Measurements from ENCODE around the gene ASGR2.
"Not testable (repeated sequence)": the region's sequence is repeated elsewhere in the genome, so short reads cannot be mapped to it uniquely, and the experiment has no call there.

Gene ASGR2

GRCh38 chr17:7097940-7098339 lies 16.7 kb downstream of the ASGR2 start:
- no peak for DNase-seq

GRCh38 chr17:7095625-7096024 lies 19.0 kb downstream of the ASGR2 start:
- DNase-seq = no peak

GRCh38 chr17:7094652-7095019 lies 20.0 kb downstream of the ASGR2 start:
- no peak for DNase-seq

DNA sequence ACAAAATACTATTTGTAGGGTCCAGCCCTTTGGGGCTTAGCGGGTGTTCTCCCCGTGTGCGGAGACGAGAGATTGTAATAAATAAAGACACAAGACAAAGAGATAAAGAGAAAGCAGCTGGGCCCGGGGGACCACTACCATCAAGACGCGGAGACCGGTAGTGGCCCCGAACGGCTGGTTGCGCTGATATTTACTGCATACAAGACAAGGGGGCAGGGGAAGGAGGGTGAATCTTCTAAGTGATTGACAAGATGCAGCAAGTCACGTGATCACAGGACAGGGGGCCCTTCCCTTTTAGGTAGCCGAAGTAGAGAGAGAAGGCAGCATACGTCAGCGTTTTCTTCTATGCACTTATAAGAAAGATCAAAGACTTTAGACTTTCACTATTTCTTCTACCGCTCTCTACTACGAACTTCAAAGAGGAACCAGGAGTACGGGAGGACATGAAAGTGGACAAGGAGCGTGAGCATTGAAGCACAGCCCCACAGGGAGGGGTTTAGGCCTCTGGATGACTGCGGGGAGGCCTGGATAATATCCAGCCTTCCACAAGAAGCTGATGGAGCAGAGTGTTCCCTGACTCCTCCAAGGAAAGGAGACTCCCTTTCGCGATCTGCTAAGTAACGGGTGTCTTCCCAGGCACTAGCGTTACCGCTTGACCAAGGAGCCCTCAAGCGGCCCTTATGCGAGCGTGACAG lies 23.2 kb downstream of the ASGR2 start:
- peak; percentile 19 for DNase-seq

DNA sequence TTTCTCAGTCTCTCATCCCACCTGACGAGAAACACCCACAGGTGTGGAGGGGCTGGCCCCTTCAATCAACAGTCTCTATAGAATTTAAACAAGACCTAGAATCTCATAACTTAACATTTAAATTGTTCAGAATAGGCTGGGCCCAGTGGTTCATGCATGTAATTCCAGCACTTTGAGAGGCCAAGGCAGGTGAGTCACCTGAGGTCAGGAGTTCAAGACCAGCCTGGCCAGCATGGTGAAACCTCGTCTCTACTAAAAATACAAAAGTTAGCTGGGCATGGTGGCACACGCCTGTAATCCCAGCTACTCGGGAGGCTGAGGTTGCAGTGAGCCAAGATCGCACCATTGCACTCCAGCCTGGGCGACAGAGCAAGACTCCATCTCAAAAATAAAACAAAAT lies 25.1 kb downstream of the ASGR2 start:
- not testable (repeated sequence) for DNase-seq

DNA sequence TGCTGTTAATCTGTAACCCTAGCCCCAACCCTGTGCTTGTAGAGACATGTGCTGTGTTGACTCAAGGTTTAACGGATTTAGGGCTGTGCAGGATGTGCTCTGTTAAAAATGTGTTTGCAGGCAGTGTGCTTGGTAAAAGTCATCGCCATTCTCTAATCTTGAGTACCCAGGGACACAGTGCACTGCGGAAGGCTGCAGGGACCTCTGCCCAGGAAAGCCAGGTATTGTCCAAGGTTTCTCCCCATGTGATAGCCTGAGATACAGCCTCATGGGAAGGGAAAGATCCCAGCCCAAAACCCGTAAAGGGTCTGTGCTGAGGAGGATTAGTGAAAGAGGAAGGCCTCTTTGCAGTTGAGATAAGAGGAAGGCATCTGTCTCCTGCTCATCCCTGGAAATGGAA lies 26.2 kb downstream of the ASGR2 start:
- not testable (repeated sequence) for DNase-seq

DNA sequence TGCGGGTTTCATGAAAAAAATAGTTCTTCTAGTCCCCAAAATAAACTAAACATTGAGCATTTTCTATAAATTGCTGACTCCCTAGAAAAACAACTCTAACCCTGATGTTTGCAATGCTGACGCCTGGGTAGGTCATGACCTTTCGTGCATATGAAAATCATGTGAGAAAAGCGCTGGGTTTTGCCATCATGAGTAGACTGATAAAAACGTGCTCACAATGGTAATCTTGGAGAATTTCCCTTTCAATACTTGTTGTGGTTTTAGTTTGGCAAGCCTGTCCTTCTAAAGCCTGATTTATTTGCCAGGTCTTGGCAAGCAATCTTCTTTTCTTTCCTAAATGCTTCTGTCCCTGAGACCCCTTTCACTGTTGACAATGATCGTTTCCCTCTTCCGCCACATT lies 30.5 kb downstream of the ASGR2 start:
- DNase-seq = no peak

DNA sequence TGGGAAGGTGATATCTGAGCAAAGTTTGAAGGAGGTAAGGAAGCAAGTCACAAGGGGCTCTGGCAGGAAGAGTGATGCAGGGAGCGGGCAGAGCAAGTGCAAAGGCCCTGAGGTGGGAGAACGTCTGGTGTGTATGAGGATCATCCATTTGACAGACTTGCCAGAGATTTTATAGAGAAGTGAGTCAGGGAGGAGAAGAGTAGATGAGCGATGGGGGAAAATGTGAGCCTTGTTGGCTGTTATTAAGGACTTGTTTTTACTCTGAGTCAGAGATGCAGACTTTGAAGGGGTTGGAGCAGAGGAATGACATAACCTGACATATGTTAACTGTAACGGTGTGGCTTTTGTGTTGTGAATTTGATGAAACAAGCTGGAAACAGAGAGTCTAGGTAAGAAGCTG lies 31.0 kb downstream of the ASGR2 start:
- DNase-seq = no peak

GRCh38 chr17:7081341-7082062 lies 33.1 kb downstream of the ASGR2 start:
- DNase-seq = peak; percentile 12

GRCh38 chr17:7080456-7081041 lies 34.1 kb downstream of the ASGR2 start:
- DNase-seq = no peak

GRCh38 chr17:7079581-7080455 lies 34.8 kb downstream of the ASGR2 start, which contains the start of gene CLEC10A:
Gene CLEC10A, minus strand, starts transcription at chr17:7080251. Its CDS starts 1,439 bp downstream, at chr17:7078812.
- no peak for DNase-seq

DNA sequence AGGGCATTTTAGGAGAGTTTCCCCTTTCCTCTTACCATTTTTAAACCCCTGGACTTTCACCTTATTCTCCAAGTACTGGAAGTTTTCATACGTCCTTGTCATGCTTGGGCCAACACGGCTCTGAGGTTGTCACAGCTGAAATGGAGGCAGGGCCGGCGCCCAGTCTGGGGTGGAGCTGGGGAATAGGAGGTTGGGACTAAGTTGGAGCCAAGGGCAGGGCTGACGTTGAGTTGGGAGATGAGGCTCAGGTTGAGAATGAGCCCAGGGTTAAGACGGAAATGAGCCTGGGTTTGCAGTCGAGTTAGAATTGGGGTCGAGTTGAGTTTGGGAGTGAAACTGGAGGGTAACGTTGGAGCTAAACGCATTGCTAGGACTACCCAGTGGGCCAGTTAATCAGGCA lies 35.9 kb downstream of the ASGR2 start:
- DNase-seq = no peak

DNA sequence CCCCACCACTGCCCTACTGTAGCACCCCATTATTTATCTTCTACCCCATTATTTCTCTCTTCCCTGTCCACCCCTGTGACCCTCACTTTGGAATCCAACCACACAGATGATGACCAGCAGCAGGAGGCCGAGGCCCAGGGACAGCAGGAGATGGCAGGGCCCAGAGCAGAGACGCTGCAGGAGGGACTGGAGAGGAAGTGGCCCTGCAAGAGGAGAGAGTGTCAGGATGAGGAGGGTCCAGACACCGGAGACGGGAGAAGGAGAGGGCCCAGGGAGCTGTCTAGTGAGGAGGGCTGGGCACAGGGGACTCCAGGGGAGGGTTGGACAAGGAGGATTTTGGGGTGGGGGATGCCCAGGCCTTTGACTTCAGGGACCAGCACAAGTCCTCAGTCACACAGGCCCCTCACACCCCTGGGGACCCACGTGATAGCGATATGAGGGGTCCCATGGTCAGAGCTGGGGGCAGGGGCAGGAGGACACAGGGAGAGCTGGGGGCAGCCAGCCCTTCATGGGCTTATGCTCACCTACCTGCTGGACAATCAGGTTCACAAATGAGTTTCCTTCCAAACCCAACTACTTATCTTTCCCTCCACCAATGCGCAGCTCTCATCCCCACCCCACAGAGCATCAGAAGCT lies 36.6 kb downstream of the ASGR2 start:
- DNase-seq = no peak

- no peak for DNase-seq
These were observed 39.7 kb downstream of the ASGR2 start for GRCh38 chr17:7074931-7075330.

DNA sequence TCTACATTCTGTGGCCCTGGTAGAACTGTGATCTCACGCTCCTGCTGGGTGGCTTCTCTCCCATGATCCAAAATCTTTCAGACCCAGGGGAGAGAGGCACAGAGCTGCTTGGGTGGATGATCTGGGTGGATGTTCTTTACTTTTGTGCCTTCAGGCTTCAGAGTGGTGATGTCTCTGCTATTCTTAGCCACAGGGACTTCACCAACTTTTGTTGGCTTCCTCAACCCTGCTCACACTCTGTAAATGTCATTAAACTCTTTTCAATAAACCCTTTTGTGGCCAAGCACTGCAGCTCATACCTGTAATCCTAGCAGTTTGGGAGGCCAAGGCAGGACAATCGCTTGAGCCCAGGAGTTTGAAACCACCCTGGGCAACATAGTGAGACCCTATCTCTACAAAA lies 42.2 kb downstream of the ASGR2 start:
- DNase-seq = no peak

DNA sequence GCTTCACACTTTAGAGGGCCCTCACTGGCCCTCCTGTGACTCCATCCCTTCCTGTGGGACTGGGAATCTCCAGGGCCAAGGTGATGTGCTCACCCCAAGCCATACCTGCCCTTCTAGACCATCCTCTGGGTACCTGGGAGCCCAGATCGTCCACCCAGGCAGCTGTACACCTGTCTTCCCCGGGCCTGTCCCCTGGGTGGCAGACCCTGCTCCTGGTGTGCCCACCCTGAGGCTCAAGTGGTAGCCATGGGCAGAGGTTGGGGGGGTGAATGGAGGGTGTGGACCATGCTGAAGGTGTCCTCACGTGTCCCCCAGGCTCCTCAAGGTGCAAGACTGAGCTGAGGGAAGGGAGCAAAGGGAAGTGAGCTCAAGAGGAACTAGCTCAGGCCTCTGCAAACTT lies 43.9 kb downstream of the ASGR2 start:
- no peak for DNase-seq

GRCh38 chr17:7068268-7068667 lies 46.4 kb downstream of the ASGR2 start:
- DNase-seq = no peak

DNA sequence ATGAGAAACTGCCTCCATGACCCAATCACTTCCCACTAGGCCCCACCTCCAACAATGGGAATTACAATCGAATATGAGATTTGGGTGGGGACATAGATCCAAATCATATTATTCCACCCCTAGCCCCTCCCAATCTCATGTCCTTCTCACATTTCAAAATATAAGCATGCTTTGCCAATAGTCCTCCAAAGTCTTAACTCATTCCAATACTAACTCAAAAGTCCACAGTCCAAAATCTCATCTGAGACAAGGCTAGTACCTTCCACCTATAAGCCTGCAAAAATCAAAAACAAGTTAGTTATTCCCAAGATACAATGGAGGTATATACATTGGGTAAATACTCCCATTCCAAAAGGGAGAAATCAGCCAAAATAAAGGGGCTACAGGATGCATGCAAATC lies 47.4 kb downstream of the ASGR2 start:
- no peak for DNase-seq

- DNase-seq = no peak
These were observed 50.4 kb downstream of the ASGR2 start for GRCh38 chr17:7064261-7064660.

GRCh38 chr17:7063518-7064094 lies 51.0 kb downstream of the ASGR2 start:
- no peak for DNase-seq

- DNase-seq = peak; percentile 71
These were observed 54.3 kb downstream of the ASGR2 start for GRCh38 chr17:7060165-7060891.
